CD14-positive monocyte (primary cell): ENCODE measurements around the gene PIP4K2C. TPM values are rescaled to one million over a fixed set of nuclear protein-coding genes. Genes with fewer than 3 reads are reported as not detected.

Experiments used
- DNase-seq, 3 donors: peaks; one replicate each; pipeline ENCODE4 v3.0.0-alpha.2; 2011 to 2022
- H2AFZ ChIP-seq: 2 replicates; pipeline ENCODE4 v1.6.0; 2012; ENCODE audit warnings: mild to moderate bottlenecking, low read depth, low read length, inconsistent platforms; ENCODE audit not compliant: insufficient read depth, poor library complexity, severe bottlenecking
- H3K27ac ChIP-seq, 2 donors: 1 replicate in 1 of 2; 2 replicates in 1 of 2; pipeline ENCODE4 v1.5.1; 2012 to 2013; ENCODE audit warnings: low read length in 2 of 2, control low read depth in 1 of 2, inconsistent platforms in 1 of 2, low read depth in 1 of 2, mild to moderate bottlenecking in 1 of 2
- H3K27me3 ChIP-seq, 2 donors: one replicate each; pipeline versions ENCODE4 v1.6.0 to v1.6.1; 2011 to 2013; ENCODE audit warnings: low read length in 2 of 2; ENCODE audit not compliant: control insufficient read depth in 2 of 2, insufficient read depth in 2 of 2
- H3K36me3 ChIP-seq, 2 donors: replicated peaks in 1 of 2; 1 replicate in 1 of 2; 2 replicates in 1 of 2; pipeline versions ENCODE4 v1.5.1 to v1.6.1; 2012 to 2013; ENCODE audit warnings: low read length in 2 of 2, control low read depth in 1 of 2, inconsistent platforms in 1 of 2, mild to moderate bottlenecking in 1 of 2; ENCODE audit not compliant: insufficient read depth in 2 of 2, control insufficient read depth in 1 of 2
- H3K4me1 ChIP-seq, 2 donors: 1 replicate in 1 of 2; 2 replicates in 1 of 2; pipeline versions ENCODE4 v1.5.1 to v1.6.1; 2012 to 2013; ENCODE audit warnings: low read length in 2 of 2, control low read depth in 1 of 2, inconsistent platforms in 1 of 2, mild to moderate bottlenecking in 1 of 2, moderate library complexity in 1 of 2; ENCODE audit not compliant: insufficient read depth in 2 of 2, control insufficient read depth in 1 of 2
- H3K4me2 ChIP-seq: replicated peaks from 2 replicates; pipeline ENCODE3; 2012; ENCODE audit warnings: low read length, moderate library complexity, mild to moderate bottlenecking; ENCODE audit not compliant: poor library complexity, severe bottlenecking; ENCODE audit errors: extremely low read depth
- H3K4me3 ChIP-seq, 3 experiments: fragments of 200-600 bp in 1 of 3; sonication (generic) in 1 of 3; replicated peaks in 1 of 3; 1 replicate in 2 of 3; 2 replicates in 1 of 3; pipeline ENCODE4 v1.5.1; 2011 to 2013; ENCODE audit warnings: low read length in 3 of 3, mild to moderate bottlenecking in 3 of 3, control low read depth in 2 of 3, low read depth in 2 of 3, inconsistent platforms in 1 of 3, moderate library complexity in 1 of 3
- H3K79me2 ChIP-seq: 2 replicates; pipeline ENCODE4 v1.6.0; 2012; ENCODE audit warnings: mild to moderate bottlenecking, control low read depth, inconsistent platforms, low read length, moderate library complexity; ENCODE audit not compliant: insufficient read depth
- H3K9ac ChIP-seq: 2 replicates; pipeline ENCODE4 v1.6.0; 2017; ENCODE audit warnings: low read length, mild to moderate bottlenecking; ENCODE audit not compliant: insufficient read depth, poor library complexity, severe bottlenecking
- H3K9me3 ChIP-seq, 2 donors: replicated peaks in 1 of 2; 1 replicate in 1 of 2; 2 replicates in 1 of 2; pipeline versions ENCODE4 v1.5.1 to v1.6.1; 2012 to 2013; ENCODE audit warnings: low read length in 2 of 2, control low read depth in 1 of 2; ENCODE audit not compliant: control insufficient read depth in 1 of 2, insufficient read depth in 1 of 2
- H4K20me1 ChIP-seq: 2 replicates; pipeline ENCODE4 v1.6.0; 2012; ENCODE audit warnings: mild to moderate bottlenecking, low read length, control low read depth, moderate library complexity; ENCODE audit not compliant: insufficient read depth
- H3K27ac Mint-ChIP-seq, 7 donors: one replicate each; pipeline ENCODE4 v1.8.0; 2020; ENCODE audit warnings: mild to moderate bottlenecking in 7 of 7, mixed read lengths in 7 of 7, moderate library complexity in 6 of 7, inconsistent platforms in 2 of 7
- H3K27me3 Mint-ChIP-seq, 3 donors: one replicate each; pipeline ENCODE4 v1.8.0; 2021 to 2022; ENCODE audit warnings: low read depth in 3 of 3, mild to moderate bottlenecking in 3 of 3, mixed read lengths in 3 of 3, moderate library complexity in 3 of 3, inconsistent platforms in 1 of 3
- H3K36me3 Mint-ChIP-seq, 2 donors: one replicate each; pipeline ENCODE4 v1.8.0; 2020; ENCODE audit warnings: mixed read lengths in 2 of 2, inconsistent platforms in 1 of 2, mild to moderate bottlenecking in 1 of 2
- H3K4me1 Mint-ChIP-seq: one replicate; pipeline ENCODE4 v1.8.0; 2020; ENCODE audit warnings: mild to moderate bottlenecking, mixed read lengths
- H3K4me3 Mint-ChIP-seq, 2 donors: one replicate each; pipeline ENCODE4 v1.8.0; 2020; ENCODE audit warnings: mild to moderate bottlenecking in 2 of 2, mixed read lengths in 2 of 2, moderate library complexity in 1 of 2
- H3K9me3 Mint-ChIP-seq, 7 donors: one replicate each; pipeline ENCODE4 v1.8.0; 2020 to 2022; ENCODE audit warnings: mixed read lengths in 7 of 7, mild to moderate bottlenecking in 6 of 7, moderate library complexity in 6 of 7, inconsistent platforms in 2 of 7
- CTCF ChIP-seq: fragments of 200-600 bp; IDR thresholded peaks from one replicate; pipeline ENCODE4 v1.8.0; 2022; ENCODE audit warnings: antibody characterized with exemption, mild to moderate bottlenecking
- WGBS: methylation state at CpG from one replicate; pipeline ENCODE4 v1.1.5; 2013; ENCODE audit warnings: missing lambda C conversion rate; ENCODE audit not compliant: insufficient coverage; 5-methylcytosine and 5-hydroxymethylcytosine counted together
- intact Hi-C, 2 donors: fragments of 100-400 bp; cut with micrococcal nuclease; formaldehyde crosslinking; loops; one replicate each; pipeline versions ENCODE4 v1.15.0 to v1.15.1; 2023
- polyA plus RNA-seq, 3 donors: library from polyadenylated mRNA; depleted of rRNA in 1 of 3; unstranded in 2 of 3; stranded (reverse) in 1 of 3; fragments of 300-500 nt in 2 of 3; fragments of >200 nt in 1 of 3; fragmentation: Illumina TruSeq in 2 of 3; gene quantifications; 1 replicate in 2 of 3; 2 replicates in 1 of 3; pipeline ENCODE4 v1.2.3, GENCODE V29; 2012 to 2021

Gene PIP4K2C
- polyA plus RNA-seq, 3 donors, result 12.3 to 18.6 (median 16.9) TPM

DNA sequence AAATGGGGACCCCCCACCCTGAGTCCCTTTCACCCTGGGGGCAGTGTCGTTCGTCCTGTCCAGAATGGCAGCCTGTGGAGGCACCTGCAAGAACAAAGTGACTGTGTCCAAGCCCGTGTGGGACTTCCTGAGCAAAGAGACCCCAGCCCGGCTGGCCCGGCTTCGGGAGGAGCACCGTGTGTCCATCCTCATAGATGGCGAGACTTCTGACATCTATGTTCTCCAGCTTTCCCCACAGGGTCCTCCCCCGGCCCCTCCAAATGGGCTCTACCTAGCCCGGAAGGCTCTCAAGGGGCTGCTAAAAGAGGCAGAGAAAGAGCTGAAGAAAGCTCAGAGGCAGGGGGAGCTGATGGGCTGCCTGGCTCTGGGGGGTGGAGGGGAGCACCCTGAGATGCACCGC is 15.8 kb downstream of the PIP4K2C start:
- Mint-ChIP-seq H3K9me3 (peaks cover 0 to 25% (median 3%) of the 10 kb centered on the region in 7 donors), H3K4me1 (peaks cover 27% of the 10 kb centered on the region), H3K36me3 (peaks cover 13 to 14% of the 10 kb centered on the region in 2 donors), H3K4me3 (no peak overlapping the region), H3K27ac (no peak overlapping the region), H3K27me3 (peaks cover 57 to 68% (median 63%) of the 10 kb centered on the region in 3 donors)
- no peak overlapping the region for H3K4me2 ChIP-seq
- peaks cover 5 to 7% of the 10 kb centered on the region in 2 donors for H3K36me3 ChIP-seq
- H3K9ac ChIP-seq, result no peak overlapping the region
- H2AFZ ChIP-seq, result no peak overlapping the region
- H3K27me3 ChIP-seq, result peaks cover 26 to 66% of the 10 kb centered on the region in 2 donors
- no peak for TF ChIP-seq CTCF
- no peaks in the 10 kb centered on the region for H3K79me2 ChIP-seq
- H4K20me1 ChIP-seq, result no peaks in the 10 kb centered on the region
- peaks cover 22 to 29% of the 10 kb centered on the region in 2 donors for H3K4me1 ChIP-seq
- intact Hi-C loops, result no loop called here
- no peak overlapping the region for H3K4me3 ChIP-seq
- no peak for DNase-seq
- H3K27ac ChIP-seq, result no peak overlapping the region
- 76% methylated on average over 3 of the region's 11 CpGs for WGBS
- peaks cover 0 to 5% of the 10 kb centered on the region in 2 donors for H3K9me3 ChIP-seq

DNA sequence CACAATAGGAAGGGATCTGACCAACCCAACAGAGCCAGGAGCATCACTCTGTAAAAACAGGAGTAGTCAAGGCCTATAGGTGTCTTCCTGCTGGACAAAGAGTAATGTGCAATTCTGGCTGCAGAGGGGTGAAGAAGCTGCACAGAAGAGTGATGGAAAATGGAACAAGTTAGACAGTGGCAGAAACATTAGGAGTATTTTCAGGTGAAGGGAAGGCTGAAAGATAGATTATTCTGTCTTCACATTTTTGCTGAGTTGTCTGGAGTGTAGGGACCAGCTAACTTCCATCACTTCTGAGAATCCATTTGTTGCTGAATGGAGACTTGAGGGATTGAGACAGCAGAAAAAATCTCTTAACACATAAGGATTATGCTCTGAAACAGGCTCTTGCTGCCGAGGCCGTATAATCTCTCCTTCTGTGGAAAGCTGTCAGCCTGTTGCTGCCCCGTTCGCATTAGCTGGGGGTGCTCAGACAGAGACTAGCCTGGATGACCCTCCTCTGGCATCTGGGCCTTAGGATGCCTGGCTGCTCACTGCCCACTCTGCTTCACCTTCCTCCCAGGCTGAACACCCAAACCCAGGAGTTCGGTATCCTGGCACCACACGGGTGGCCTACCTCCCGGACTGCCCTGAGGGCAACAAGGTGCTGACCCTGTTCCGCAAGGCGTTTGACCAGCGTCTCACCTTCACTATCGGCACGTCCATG is 17.1 kb downstream of the PIP4K2C start:
- DNase-seq, result no peak
- Histone ChIP-seq H3K79me2 (no peaks in the 10 kb centered on the region), H3K9me3 (peaks cover 0 to 5% of the 10 kb centered on the region in 2 donors), H3K4me2 (no peak overlapping the region), H3K9ac (no peak overlapping the region), H3K27ac (no peak overlapping the region), H3K4me1 (peaks cover 22 to 31% of the 10 kb centered on the region in 2 donors), H3K36me3 (no peaks in the 10 kb centered on the region), H4K20me1 (no peaks in the 10 kb centered on the region), H3K4me3 (no peak overlapping the region), H3K27me3 (peaks cover 37 to 79% of the 10 kb centered on the region in 2 donors), H2AFZ (no peak overlapping the region)
- peaks cover 29% of the 10 kb centered on the region for H3K4me1 Mint-ChIP-seq
- peaks cover 0 to 2% of the 10 kb centered on the region in 2 donors for H3K36me3 Mint-ChIP-seq
- intact Hi-C loops, result no loop called here
- H3K9me3 Mint-ChIP-seq, result peaks cover 0 to 26% (median 3%) of the 10 kb centered on the region in 7 donors
- peaks cover 70 to 76% (median 75%) of the 10 kb centered on the region in 3 donors for H3K27me3 Mint-ChIP-seq
- 96% methylated on average over 12 of the region's 12 CpGs for WGBS
- no peak overlapping the region for H3K27ac Mint-ChIP-seq
- no peak overlapping the region for H3K4me3 Mint-ChIP-seq
- no peak for TF ChIP-seq CTCF
